ENCODE results near the gene SPEG.

The SPEG gene

DNA sequence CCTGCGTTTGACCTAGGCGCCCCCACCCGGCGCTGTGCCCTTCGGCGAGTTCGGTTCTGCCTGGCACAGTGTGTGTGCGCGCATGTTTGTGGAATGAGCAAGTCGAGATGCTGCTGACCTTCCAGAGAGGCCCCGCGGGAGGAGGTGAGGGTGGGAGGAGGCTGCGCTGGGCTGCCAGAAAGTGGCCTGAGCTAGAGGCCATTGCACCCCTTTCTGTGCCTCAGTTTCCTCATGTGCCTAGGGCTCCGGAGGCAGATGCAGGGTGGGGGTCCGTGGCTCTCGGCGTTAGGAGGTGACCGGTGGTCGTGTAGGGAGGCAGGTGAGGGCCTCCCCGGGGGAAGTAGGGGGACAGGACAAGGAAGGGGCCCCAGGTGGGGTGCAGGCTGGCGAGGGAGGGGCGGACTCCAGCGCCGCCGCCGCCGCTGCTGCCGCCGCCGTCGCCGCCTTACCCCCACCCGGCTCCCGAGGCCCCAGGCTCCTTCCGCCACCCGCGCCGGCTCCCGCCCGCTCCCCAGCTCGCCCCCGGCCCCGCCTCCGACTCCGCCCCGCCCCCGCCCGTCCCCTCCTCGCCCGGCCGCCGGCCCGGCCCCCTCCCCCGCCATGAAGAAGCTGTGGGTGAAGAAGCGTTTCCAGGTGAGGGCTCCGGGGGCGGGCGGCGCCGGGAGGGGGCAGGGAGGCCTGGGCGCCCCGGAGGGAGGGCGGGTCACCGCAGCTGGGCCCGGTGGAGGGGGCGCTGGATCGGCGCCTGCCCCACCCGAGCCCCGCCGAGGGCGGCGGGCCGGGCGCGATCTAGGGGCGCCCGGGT lies 7.0 kb downstream of the SPEG start:
- DNase-seq (ENCODE audit: extremely low spot score, insufficient read length, low read depth) (no peak), FAIRE-seq (no peak)

GRCh38 chr2:219442256-219443015 lies 7.8 kb downstream of the SPEG start:
- FAIRE-seq (no peak), DNase-seq (ENCODE audit: extremely low spot score, insufficient read length, low read depth) (no peak)

DNA sequence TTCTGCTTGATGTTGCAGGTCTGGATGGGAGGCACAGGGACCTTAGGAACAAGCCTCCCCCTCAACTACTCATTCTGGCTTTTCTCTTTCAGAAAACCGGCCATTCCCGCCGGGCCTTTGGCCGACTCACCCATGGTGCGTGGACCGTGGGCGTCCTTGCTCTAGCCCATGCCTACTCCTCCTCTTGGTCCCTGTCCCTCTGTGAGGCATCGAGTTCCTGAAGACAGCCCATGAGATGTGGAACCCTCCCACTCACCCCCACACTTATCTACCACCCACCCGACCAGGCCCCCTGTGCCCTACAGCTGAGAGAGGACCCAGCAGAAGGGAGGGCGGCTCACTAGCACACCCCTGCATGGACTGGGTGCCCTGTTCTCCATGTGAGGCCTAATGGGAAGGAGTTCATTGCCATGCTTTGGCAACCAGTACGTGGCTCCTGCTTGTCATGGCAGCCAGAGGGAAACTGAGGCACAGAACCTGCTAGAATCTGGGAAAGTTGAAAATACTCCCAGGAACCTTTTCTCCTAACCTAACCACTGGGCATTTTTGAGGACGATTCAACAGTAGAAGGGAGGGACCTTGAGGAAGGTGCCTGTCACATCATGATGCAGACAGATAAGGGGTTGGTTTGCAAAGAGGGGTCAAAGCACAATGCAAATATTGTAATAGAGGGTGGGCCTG lies 8.5 kb downstream of the SPEG start:
- DNase-seq (ENCODE audit: extremely low spot score, insufficient read length, low read depth): no peak
- FAIRE-seq: no peak

DNA sequence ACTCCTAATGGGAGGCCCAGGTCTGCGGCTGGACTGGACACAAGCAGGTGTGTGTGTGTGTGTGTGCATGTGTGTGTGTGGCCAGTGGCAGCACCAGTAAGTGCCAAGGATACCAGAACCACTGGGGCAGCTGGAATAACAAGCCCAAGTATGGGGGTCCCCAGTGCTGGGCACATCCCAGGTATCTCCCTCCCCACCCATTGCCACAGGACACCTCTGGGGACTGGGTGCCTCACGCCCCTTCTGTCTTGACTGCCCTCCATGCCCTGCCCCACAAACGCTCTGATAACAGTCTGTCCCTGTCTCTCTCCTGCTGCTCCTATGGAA lies 9.0 kb downstream of the SPEG start:
- FAIRE-seq: no peak
- DNase-seq (ENCODE audit: extremely low spot score, insufficient read length, low read depth): no peak

- no peak for DNase-seq (ENCODE audit: extremely low spot score, insufficient read length, low read depth)
- FAIRE-seq: no peak
Observed at GRCh38 chr2:219444566-219445091, 10.0 kb downstream of the SPEG start.

DNA sequence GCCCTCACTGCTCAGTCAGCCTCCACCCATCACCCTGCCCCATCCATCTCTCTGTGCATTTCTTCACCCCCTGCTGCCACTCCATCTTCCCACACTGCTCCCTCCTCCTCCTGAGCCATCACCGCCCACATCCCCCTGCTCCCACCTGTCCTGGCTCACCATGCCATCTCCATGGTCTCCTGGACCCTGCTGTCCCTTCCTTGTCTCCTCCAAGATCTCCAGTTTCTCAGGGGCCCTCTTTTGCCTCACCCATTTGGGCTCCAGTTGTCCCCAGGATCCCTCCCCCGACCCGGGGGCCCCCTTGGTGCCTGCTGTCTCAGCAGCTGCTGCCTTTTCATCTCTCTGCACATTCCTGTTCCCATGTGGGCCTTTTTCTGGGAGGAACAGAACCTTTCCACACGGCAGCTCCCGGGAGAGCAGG lies 10.6 kb downstream of the SPEG start:
- FAIRE-seq (no peak), DNase-seq (ENCODE audit: extremely low spot score, insufficient read length, low read depth) (no peak)

DNA sequence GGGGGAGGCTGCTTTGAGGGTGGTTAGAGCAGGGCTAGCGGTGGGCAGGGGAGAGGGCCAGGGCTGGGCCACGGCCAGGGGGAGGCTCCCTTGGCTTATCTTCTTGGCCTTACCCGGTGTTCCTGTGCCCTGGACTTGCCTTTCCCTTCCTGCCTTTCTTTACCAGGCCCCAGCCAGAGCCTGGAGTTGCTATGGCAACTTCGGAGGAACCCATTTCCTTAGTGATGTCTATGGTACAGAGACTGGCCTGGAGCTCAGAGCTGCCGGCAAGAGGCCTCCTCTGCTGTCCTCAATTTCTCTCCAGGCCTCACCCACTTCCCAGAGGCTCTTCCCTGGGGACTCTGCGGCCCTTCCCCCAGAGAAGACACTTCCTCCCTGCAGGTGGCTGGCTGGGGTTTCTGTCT lies 11.5 kb downstream of the SPEG start:
- FAIRE-seq (no peak), DNase-seq (ENCODE audit: extremely low spot score, insufficient read length, low read depth) (no peak)

- FAIRE-seq: no peak
Observed at GRCh38 chr2:219446689-219447088, 12.0 kb downstream of the SPEG start.

GRCh38 chr2:219447242-219448098 lies 12.8 kb downstream of the SPEG start:
- DNase-seq (ENCODE audit: extremely low spot score, insufficient read length, low read depth): no peak
- no peak for FAIRE-seq

More at GRCh38 chr2:219446689-219447088, 12.0 kb downstream of the SPEG start:
- no peak for DNase-seq (ENCODE audit: extremely low spot score, insufficient read length, low read depth)

DNA sequence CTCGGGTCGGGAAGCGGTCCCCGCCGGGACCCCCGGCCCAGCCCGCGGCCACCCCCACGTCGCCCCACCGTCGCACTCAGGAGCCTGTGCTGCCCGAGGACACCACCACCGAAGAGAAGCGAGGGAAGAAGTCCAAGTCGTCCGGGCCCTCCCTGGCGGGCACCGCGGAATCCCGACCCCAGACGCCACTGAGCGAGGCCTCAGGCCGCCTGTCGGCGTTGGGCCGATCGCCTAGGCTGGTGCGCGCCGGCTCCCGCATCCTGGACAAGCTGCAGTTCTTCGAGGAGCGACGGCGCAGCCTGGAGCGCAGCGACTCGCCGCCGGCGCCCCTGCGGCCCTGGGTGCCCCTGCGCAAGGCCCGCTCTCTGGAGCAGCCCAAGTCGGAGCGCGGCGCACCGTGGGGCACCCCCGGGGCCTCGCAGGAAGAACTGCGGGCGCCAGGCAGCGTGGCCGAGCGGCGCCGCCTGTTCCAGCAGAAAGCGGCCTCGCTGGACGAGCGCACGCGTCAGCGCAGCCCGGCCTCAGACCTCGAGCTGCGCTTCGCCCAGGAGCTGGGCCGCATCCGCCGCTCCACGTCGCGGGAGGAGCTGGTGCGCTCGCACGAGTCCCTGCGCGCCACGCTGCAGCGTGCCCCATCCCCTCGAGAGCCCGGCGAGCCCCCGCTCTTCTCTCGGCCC lies 13.6 kb downstream of the SPEG start:
- FAIRE-seq: no peak

DNA sequence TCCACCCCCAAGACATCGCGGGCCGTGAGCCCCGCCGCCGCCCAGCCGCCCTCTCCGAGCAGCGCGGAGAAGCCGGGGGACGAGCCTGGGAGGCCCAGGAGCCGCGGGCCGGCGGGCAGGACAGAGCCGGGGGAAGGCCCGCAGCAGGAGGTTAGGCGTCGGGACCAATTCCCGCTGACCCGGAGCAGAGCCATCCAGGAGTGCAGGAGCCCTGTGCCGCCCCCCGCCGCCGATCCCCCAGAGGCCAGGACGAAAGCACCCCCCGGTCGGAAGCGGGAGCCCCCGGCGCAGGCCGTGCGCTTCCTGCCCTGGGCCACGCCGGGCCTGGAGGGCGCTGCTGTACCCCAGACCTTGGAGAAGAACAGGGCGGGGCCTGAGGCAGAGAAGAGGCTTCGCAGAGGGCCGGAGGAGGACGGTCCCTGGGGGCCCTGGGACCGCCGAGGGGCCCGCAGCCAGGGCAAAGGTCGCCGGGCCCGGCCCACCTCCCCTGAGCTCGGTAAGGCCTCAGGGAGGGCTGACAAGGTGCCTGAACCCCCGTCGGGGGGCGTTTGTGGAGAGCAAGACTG lies 14.2 kb downstream of the SPEG start:
- no peak for FAIRE-seq
- DNase-seq (ENCODE audit: extremely low spot score, insufficient read length, low read depth): no peak

More for the DNA sequence above, 13.6 kb downstream of the SPEG start:
- no peak for DNase-seq (ENCODE audit: extremely low spot score, insufficient read length, low read depth)

DNA sequence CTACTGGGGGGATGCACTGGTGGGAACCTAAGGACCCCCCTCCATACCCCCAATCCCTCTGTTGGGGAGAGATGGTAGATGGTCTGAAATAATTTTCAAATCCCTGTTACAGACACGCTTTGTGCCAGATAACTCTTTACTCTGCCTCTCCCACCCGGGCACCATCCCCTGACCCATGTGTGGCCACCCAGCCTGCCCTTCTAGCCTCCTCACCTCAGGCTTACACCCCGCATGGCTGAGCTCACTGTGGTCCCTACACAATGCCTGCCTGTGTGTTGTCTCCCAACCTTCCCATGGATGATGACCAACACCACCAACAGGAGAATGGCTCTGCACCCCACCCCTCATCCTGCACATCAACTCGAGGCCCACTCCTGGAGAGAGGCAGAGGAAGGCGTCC lies 15.0 kb downstream of the SPEG start:
- DNase-seq (ENCODE audit: extremely low spot score, insufficient read length, low read depth) (no peak), FAIRE-seq (no peak)

- FAIRE-seq (no peak), DNase-seq (ENCODE audit: extremely low spot score, insufficient read length, low read depth) (no peak)
Observed at GRCh38 chr2:219451661-219452360, 17.2 kb downstream of the SPEG start.

GRCh38 chr2:219452361-219453317 lies 18.0 kb downstream of the SPEG start:
- no peak for DNase-seq (ENCODE audit: extremely low spot score, insufficient read length, low read depth)
- no peak for FAIRE-seq

GRCh38 chr2:219453671-219454590 lies 19.3 kb downstream of the SPEG start:
- DNase-seq (ENCODE audit: extremely low spot score, insufficient read length, low read depth): no peak

DNA sequence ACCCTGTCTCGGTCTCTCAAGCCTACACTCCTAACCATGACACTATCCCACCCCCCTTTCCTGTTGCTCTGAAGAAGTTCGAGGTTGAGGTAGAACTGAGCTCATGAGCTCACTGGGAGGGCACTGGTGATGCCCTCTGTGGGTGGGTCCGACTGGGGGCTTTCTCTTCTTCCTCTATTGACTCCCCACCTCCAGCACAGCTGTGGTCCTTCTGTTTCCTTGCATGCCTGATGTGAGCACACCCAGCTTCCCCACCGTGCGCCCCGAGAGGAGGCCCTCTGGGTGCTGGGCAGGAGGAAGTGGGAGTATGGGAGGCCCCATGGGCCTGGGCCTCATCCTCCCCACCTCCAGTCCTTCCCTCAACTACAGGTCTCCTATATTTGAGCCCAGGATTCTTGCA lies 20.9 kb downstream of the SPEG start:
- DNase-seq (ENCODE audit: extremely low spot score, insufficient read length, low read depth) (no peak), FAIRE-seq (no peak)

More at GRCh38 chr2:219453671-219454590, 19.3 kb downstream of the SPEG start:
- no peak for FAIRE-seq
